ENCODE measurements around the gene ASTN1. TPM values are rescaled to one million over a fixed set of nuclear protein-coding genes. Genes with fewer than 3 reads are reported as not detected.

Gene ASTN1
- total RNA-seq, 4 donors from 2014 or later = 0.13 to 3.7 (median 0.84) TPM

- no peak for TF ChIP-seq CTCF (IDR thresholded peaks at IDR 0.05)
- ATAC-seq (ENCODE audit: low FRiP score) (no peak), DNase-seq (ENCODE audit: low spot score) (no peak)
Measured at GRCh38 chr1:176926330-176927086, 238.0 kb downstream of the ASTN1 start.

GRCh38 chr1:176925223-176925622, 239.3 kb downstream of the ASTN1 start:
- no peak for TF ChIP-seq CTCF (IDR thresholded peaks at IDR 0.05)
- ATAC-seq (ENCODE audit: low FRiP score) = no peak
- DNase-seq (ENCODE audit: low spot score) = no peak

DNA sequence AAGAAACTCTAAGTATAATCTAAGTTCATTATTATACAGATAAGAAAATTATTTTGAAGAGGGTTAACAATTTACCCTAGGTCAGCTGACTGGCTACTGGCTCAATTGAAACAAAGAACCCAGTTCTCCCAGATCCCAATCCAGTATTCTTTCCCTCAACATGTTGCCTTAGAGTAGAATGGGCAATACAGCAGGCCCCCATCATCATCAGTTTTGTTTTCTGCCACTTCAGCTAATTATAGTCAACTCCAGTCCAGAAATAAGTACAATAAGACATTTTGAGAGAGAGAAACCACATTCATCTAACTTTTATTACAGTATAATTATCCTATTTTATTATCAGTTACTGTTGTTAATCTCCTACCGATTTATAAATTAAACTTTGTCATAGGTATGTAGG, 241.2 kb downstream of the ASTN1 start:
- no peak for DNase-seq (ENCODE audit: low spot score)
- no peak for TF ChIP-seq CTCF (IDR thresholded peaks at IDR 0.05)
- no peak for ATAC-seq (ENCODE audit: low FRiP score)

- no peak for DNase-seq (ENCODE audit: low spot score)
- no peak for TF ChIP-seq CTCF (IDR thresholded peaks at IDR 0.05)
- ATAC-seq (ENCODE audit: low FRiP score) = no peak
Measured at GRCh38 chr1:176919386-176920378, 244.8 kb downstream of the ASTN1 start.

DNA sequence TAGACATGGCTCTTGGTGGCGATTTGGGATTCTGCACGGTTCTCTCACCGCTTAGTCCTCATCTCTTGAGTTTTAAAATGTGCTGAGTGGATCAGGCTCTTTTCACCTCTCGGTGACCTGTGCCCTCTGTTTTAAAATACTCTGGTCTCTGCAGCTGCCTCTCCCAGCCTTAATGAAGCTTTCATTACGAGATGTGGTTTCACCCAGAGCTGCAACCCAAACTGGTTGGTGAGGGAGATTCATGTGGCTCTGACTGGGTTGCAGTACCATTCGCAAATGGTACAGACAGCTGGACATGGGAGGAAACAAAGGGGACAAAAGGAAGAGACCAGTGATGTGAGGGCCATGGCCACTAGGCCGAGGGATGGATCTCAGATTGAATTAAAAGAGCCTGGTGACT, 258.9 kb downstream of the ASTN1 start:
- no peak for DNase-seq (ENCODE audit: low spot score)
- no peak for ATAC-seq (ENCODE audit: low FRiP score)
- TF ChIP-seq CTCF (IDR thresholded peaks at IDR 0.05) = no peak

DNA sequence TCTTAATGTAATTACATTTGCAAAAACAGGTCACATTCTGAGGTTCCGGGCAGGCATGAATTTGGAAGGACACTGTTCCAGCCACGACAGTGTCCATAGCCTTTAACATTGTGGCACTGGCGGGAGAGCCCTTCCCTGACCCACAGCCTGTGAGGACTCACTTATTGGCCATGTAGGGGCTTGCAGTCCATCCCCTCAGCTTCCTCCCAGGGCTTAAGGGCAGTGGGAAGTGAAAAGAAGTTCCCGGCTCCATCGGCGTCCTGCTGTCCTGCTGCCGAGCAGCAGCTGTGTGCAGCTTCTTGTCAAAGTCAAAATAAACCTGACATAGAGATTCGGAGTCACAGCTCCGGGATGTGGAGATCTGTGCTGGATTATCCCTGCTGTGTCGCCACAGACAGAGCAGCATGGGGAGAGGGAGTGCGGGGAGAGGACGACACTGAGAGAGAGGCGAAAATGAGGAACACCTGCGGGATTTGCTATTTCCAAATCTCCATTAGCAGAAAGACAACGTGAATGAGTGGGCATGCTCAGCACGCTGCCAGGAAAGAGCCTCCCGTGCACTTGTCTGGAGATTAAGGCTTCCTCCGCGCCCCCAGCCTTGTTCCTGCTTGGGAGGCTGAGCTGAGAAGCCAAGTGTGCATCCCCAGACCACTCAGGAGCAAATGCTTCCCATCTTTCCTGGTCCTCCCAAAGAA, 260.3 kb downstream of the ASTN1 start:
- DNase-seq (ENCODE audit: low spot score) = no peak
- no peak for TF ChIP-seq CTCF (IDR thresholded peaks at IDR 0.05)
- peak; percentile 40 for ATAC-seq (ENCODE audit: low FRiP score)
